CD4-positive, alpha-beta T cell treated with Interferon gamma for 1 hour (primary cell): ENCODE results near the gene FAM83F.
"Not testable (repeated sequence)": the region's sequence is repeated elsewhere in the genome, so short reads cannot be mapped to it uniquely, and the experiment has no call there.

Experiments
- DNase-seq: peaks from one replicate; pipeline ENCODE4 v3.0.0-alpha.2; 2020

FAM83F gene

GRCh38 chr22:40019100-40019499 lies 24.3 kb downstream of the FAM83F start:
- no peak for DNase-seq

GRCh38 chr22:40020956-40021355 lies 26.2 kb downstream of the FAM83F start:
- DNase-seq, result no peak

GRCh38 chr22:40021401-40022000 lies 26.7 kb downstream of the FAM83F start:
- no peak for DNase-seq

- no peak for DNase-seq
These were observed 27.9 kb downstream of the FAM83F start for GRCh38 chr22:40022536-40023240.

GRCh38 chr22:40023341-40023841 lies 28.6 kb downstream of the FAM83F start:
- DNase-seq, result no peak

GRCh38 chr22:40024201-40025061 lies 29.7 kb downstream of the FAM83F start:
- peak; percentile 51 for DNase-seq

- not testable (repeated sequence) for DNase-seq
These were observed 30.3 kb downstream of the FAM83F start for GRCh38 chr22:40025062-40025379.

GRCh38 chr22:40025856-40026255 lies 31.1 kb downstream of the FAM83F start:
- DNase-seq, result no peak

- DNase-seq, result no peak
These were observed 31.9 kb downstream of the FAM83F start for GRCh38 chr22:40026641-40027040.

GRCh38 chr22:40027191-40028097 lies 32.7 kb downstream of the FAM83F start:
- DNase-seq, result no peak

- DNase-seq, result no peak
These were observed 33.3 kb downstream of the FAM83F start for GRCh38 chr22:40028098-40028425.

- no peak for DNase-seq
These were observed 34.6 kb downstream of the FAM83F start for GRCh38 chr22:40029189-40029890.

GRCh38 chr22:40030026-40030757 lies 35.4 kb downstream of the FAM83F start:
- no peak for DNase-seq

- no peak for DNase-seq
These were observed 36.0 kb downstream of the FAM83F start for GRCh38 chr22:40030758-40031095.

GRCh38 chr22:40031766-40032470 lies 37.2 kb downstream of the FAM83F start:
- DNase-seq, result no peak

- no peak for DNase-seq
These were observed 39.0 kb downstream of the FAM83F start for GRCh38 chr22:40033586-40034380.

- no peak for DNase-seq
These were observed 40.6 kb downstream of the FAM83F start for GRCh38 chr22:40035351-40035750.

- DNase-seq, result no peak
These were observed 41.4 kb downstream of the FAM83F start for GRCh38 chr22:40036126-40036525.

- DNase-seq, result peak; percentile 51
These were observed 42.0 kb downstream of the FAM83F start for GRCh38 chr22:40036591-40037225.

GRCh38 chr22:40037320-40037719 lies 42.6 kb downstream of the FAM83F start:
- no peak for DNase-seq
